ENCODE data around the gene STPG4. TPM values are rescaled to one million over a fixed set of nuclear protein-coding genes. Genes with fewer than 3 reads are reported as not detected.

The STPG4 gene
- total RNA-seq, 2 donors from 2014 or later: 1.4 TPM; not detected in 1

GRCh38 chr2:47048801-47049480, 106.2 kb downstream of the STPG4 start:
- TF ChIP-seq POLR2A (IDR thresholded peaks at IDR 0.05) (no peak), POLR2AphosphoS5 (IDR thresholded peaks at IDR 0.05) (no peak)
- TF ChIP-seq, protein P1, sequence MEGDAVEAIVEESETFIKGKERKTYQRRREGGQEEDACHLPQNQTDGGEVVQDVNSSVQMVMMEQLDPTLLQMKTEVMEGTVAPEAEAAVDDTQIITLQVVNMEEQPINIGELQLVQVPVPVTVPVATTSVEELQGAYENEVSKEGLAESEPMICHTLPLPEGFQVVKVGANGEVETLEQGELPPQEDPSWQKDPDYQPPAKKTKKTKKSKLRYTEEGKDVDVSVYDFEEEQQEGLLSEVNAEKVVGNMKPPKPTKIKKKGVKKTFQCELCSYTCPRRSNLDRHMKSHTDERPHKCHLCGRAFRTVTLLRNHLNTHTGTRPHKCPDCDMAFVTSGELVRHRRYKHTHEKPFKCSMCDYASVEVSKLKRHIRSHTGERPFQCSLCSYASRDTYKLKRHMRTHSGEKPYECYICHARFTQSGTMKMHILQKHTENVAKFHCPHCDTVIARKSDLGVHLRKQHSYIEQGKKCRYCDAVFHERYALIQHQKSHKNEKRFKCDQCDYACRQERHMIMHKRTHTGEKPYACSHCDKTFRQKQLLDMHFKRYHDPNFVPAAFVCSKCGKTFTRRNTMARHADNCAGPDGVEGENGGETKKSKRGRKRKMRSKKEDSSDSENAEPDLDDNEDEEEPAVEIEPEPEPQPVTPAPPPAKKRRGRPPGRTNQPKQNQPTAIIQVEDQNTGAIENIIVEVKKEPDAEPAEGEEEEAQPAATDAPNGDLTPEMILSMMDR (IDR thresholded peaks at IDR 0.05): no peak
- Histone ChIP-seq H3K27me3 (replicated peaks; ENCODE audit: insufficient read depth) (no peaks in the 10 kb centered on the region), H3K4me3 (no peak overlapping the region), H3K9me3 (no peaks in the 10 kb centered on the region), H3K4me1 (replicated peaks) (peaks cover 12% of the 10 kb centered on the region), H3K36me3 (no peaks in the 10 kb centered on the region), H3K27ac (no peak overlapping the region)
- intact Hi-C loops (cut with DNase I): no loop called here
- WGBS: 90% methylated on average over 8 of the region's 8 CpGs
- no peak for DNase-seq (ENCODE audit: low spot score)

- WGBS: 89% methylated on average over 5 of the region's 5 CpGs
- no peaks in the 10 kb centered on the region for H3K27me3 ChIP-seq (replicated peaks; ENCODE audit: insufficient read depth)
- DNase-seq (ENCODE audit: low spot score): no peak
- TF ChIP-seq POLR2AphosphoS5 (IDR thresholded peaks at IDR 0.05) (no peak), POLR2A (IDR thresholded peaks at IDR 0.05) (no peak)
- TF ChIP-seq, protein P1 (IDR thresholded peaks at IDR 0.05): no peak
- H3K4me1 ChIP-seq (replicated peaks): peaks cover 12% of the 10 kb centered on the region
- intact Hi-C loops (cut with DNase I): no loop called here
- no peak overlapping the region for H3K27ac ChIP-seq
- H3K4me3 ChIP-seq: no peak overlapping the region
- H3K9me3 ChIP-seq: no peaks in the 10 kb centered on the region
- no peaks in the 10 kb centered on the region for H3K36me3 ChIP-seq
Measured at GRCh38 chr2:47046271-47046670, 108.8 kb downstream of the STPG4 start.

GRCh38 chr2:47043891-47044239, 111.2 kb downstream of the STPG4 start:
- TF ChIP-seq, protein P1 (IDR thresholded peaks at IDR 0.05): no peak
- TF ChIP-seq POLR2A (IDR thresholded peaks at IDR 0.05) (no peak), POLR2AphosphoS5 (IDR thresholded peaks at IDR 0.05) (no peak)
- Histone ChIP-seq H3K4me3 (no peak overlapping the region), H3K9me3 (no peaks in the 10 kb centered on the region), H3K27ac (peak overlapping the region; percentile 20 to 48), H3K27me3 (replicated peaks; ENCODE audit: insufficient read depth) (no peaks in the 10 kb centered on the region), H3K36me3 (no peaks in the 10 kb centered on the region), H3K4me1 (replicated peaks) (peaks cover 6% of the 10 kb centered on the region)
- no peak for DNase-seq (ENCODE audit: low spot score)
- intact Hi-C loops (cut with DNase I): no loop called here
- 40% methylated on average over 3 of the region's 4 CpGs for WGBS

GRCh38 chr2:47043142-47043890, 111.8 kb downstream of the STPG4 start:
- intact Hi-C loops (cut with DNase I): no loop called here
- 53% methylated on average over 8 of the region's 8 CpGs for WGBS
- H3K36me3 ChIP-seq: no peaks in the 10 kb centered on the region
- peak overlapping the region; percentile 20 to 48 for H3K27ac ChIP-seq
- H3K27me3 ChIP-seq (replicated peaks; ENCODE audit: insufficient read depth): no peaks in the 10 kb centered on the region
- no peaks in the 10 kb centered on the region for H3K9me3 ChIP-seq
- TF ChIP-seq, protein P1 (IDR thresholded peaks at IDR 0.05): no peak
- TF ChIP-seq POLR2A (IDR thresholded peaks at IDR 0.05): no peak
- TF ChIP-seq POLR2AphosphoS5 (IDR thresholded peaks at IDR 0.05): peak; percentile 42
- H3K4me1 ChIP-seq (replicated peaks): peaks cover 6% of the 10 kb centered on the region
- no peak overlapping the region for H3K4me3 ChIP-seq
- DNase-seq (ENCODE audit: low spot score): no peak

Data from prostate gland (tissue), 2 donors.